B cell (primary cell): Measurements from ENCODE around the gene CCDC74A.
"Not testable (repeated sequence)": the region's sequence is repeated elsewhere in the genome, so short reads cannot be mapped to it uniquely, and the experiment has no call there.

Experiments used
- EZH2 ChIP-seq: IDR thresholded peaks from 2 replicates; pipeline ENCODE4 v1.6.1; 2012; ENCODE audit warnings: borderline replicate concordance, low read depth, mild to moderate bottlenecking, moderate library complexity, low read length; ENCODE audit not compliant: insufficient read depth, poor library complexity, severe bottlenecking
- TF ChIP-seq, protein P1 (sequence below): fragments of 200-600 bp; IDR thresholded peaks from one replicate; pipeline ENCODE4 v1.8.0; 2022; ENCODE audit warnings: antibody characterized with exemption, mild to moderate bottlenecking

DNA sequence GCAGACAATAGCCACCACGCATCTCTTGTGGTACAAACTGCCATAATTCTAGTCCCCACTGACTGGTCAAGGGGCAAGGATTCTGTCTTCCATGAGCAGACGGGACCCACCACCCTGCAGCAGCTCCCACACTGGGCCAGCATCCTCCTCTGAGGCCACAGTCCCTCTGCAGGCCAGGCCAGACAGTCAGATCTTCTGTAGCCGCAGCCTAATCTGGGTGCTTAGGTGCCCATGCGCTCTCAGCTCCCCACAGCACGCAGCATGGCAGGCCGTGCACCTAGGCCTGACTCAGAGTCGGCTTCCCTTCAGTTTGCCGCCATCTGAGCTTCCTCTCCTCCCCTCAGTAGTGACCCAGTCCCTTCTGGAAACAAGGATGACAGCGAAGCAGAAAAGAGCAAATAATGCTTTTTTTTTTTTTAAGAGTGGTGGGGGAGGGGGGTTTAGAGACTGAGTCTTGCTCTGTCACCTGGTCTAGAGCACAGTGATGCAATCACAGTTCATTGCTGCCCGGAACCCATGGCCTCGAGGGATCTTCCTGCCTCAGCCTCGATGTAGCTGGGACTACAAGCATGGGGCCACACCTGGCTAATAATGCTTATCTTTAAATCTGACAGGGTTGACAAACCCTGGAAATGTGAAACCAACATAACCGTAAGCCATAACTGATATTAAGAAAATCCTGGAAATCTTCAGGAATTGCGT lies 41.3 kb upstream of the CCDC74A start:
- TF ChIP-seq, protein P1, sequence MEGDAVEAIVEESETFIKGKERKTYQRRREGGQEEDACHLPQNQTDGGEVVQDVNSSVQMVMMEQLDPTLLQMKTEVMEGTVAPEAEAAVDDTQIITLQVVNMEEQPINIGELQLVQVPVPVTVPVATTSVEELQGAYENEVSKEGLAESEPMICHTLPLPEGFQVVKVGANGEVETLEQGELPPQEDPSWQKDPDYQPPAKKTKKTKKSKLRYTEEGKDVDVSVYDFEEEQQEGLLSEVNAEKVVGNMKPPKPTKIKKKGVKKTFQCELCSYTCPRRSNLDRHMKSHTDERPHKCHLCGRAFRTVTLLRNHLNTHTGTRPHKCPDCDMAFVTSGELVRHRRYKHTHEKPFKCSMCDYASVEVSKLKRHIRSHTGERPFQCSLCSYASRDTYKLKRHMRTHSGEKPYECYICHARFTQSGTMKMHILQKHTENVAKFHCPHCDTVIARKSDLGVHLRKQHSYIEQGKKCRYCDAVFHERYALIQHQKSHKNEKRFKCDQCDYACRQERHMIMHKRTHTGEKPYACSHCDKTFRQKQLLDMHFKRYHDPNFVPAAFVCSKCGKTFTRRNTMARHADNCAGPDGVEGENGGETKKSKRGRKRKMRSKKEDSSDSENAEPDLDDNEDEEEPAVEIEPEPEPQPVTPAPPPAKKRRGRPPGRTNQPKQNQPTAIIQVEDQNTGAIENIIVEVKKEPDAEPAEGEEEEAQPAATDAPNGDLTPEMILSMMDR: not testable (repeated sequence)
- not testable (repeated sequence) for TF ChIP-seq EZH2
